ENCODE measurements around the gene ZNF337.

ZNF337 gene

DNA sequence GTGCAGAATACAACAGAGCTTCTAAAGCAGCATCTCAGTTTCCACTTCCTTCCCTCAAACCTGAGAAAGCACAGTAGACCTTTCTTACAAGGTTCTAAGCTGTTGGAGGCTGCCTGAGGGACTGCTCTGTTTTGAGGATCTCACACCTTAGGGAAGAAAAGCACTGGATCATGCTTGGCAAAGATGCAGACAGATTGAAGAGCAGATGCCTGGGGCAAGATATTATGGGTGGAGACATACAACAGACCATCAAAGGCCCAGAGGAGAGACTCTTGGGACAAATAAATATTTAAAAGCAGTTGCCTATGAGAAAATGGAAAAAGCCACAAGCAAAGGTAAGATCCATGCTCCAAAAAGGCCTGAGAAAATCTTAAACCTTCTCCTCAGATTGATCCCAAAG, 6.2 kb downstream of the ZNF337 start (continued):
- TF ChIP-seq GLIS3 (CRISPR knock-in tag; IDR thresholded peaks at IDR 0.05): no peak
- TF ChIP-seq ZFP30 (CRISPR knock-in tag; IDR thresholded peaks at IDR 0.05): no peak
- TF ChIP-seq, protein P1, sequence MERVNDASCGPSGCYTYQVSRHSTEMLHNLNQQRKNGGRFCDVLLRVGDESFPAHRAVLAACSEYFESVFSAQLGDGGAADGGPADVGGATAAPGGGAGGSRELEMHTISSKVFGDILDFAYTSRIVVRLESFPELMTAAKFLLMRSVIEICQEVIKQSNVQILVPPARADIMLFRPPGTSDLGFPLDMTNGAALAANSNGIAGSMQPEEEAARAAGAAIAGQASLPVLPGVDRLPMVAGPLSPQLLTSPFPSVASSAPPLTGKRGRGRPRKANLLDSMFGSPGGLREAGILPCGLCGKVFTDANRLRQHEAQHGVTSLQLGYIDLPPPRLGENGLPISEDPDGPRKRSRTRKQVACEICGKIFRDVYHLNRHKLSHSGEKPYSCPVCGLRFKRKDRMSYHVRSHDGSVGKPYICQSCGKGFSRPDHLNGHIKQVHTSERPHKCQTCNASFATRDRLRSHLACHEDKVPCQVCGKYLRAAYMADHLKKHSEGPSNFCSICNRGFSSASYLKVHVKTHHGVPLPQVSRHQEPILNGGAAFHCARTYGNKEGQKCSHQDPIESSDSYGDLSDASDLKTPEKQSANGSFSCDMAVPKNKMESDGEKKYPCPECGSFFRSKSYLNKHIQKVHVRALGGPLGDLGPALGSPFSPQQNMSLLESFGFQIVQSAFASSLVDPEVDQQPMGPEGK (CRISPR knock-in tag; IDR thresholded peaks at IDR 0.05; ENCODE audit: borderline replicate concordance): no peak
- TF ChIP-seq RARB (CRISPR knock-in tag; IDR thresholded peaks at IDR 0.05): no peak

DNA sequence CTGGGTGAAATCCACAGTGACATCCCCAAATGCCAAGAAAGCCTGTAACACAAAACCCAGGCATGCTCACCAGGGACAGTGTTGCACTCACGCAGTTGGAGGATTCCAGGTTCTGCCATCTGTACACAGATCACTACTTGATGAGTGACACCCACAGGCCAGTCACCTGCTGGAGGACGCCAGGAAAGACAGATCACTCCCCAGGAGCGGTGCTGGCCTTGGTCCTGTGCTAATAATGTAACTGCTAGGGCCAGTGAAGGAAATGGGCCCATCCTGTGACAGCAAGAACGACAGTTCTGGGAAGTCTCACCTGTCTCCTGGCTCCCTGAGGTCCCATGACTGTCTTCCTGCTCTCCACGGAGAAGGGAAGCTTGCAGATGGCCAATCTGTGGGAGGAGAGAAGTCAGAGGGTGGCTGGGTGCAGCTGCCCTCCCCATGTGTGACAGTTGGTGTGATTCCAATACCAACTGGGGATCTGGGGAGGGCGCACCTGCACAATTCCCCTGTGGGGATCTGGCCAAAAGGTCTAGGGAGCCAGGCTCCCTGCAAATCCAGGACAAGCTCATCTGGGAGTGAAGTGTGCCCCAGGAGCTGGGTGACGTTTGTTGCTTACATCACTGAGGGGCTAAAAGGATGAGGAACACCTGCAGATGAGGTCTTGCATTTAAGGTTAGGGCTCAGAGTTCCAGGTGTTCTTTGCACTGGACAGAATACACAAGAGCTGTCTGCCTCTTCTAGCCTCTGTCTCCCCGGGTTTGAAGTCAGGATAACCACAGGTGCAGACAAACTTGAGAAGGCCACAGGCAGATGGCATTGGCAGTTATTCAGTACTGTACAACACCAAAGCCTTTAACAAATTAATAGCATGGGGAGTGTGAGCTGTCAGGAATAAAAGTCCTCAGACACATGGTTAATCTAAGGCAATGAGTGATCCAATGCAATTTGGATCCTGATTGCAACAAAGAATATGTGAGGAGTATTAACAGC, 10.3 kb downstream of the ZNF337 start:
- ATAC-seq: no peak; the same call in 2 of the 3 replicates
- TF ChIP-seq GLIS3 (CRISPR knock-in tag; IDR thresholded peaks at IDR 0.05): no peak
- TF ChIP-seq, protein P2, sequence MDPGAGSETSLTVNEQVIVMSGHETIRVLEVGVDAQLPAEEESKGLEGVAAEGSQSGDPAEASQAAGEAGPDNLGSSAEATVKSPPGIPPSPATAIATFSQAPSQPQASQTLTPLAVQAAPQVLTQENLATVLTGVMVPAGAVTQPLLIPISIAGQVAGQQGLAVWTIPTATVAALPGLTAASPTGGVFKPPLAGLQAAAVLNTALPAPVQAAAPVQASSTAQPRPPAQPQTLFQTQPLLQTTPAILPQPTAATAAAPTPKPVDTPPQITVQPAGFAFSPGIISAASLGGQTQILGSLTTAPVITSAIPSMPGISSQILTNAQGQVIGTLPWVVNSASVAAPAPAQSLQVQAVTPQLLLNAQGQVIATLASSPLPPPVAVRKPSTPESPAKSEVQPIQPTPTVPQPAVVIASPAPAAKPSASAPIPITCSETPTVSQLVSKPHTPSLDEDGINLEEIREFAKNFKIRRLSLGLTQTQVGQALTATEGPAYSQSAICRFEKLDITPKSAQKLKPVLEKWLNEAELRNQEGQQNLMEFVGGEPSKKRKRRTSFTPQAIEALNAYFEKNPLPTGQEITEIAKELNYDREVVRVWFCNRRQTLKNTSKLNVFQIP (CRISPR knock-in tag; IDR thresholded peaks at IDR 0.05; ENCODE audit: borderline replicate concordance, low read depth): no peak
- TF ChIP-seq ZC3H10 (CRISPR knock-in tag; IDR thresholded peaks at IDR 0.05): no peak
- no peak for TF ChIP-seq ISL1 (CRISPR knock-in tag; IDR thresholded peaks at IDR 0.05)
- no peak for TF ChIP-seq TCF4 (CRISPR knock-in tag; IDR thresholded peaks at IDR 0.05; ENCODE audit: borderline replicate concordance)
- no peak for TF ChIP-seq ESRRG (CRISPR knock-in tag; IDR thresholded peaks at IDR 0.05)
- TF ChIP-seq PPARA (CRISPR knock-in tag; IDR thresholded peaks at IDR 0.05; ENCODE audit: borderline replicate concordance): no peak
- TF ChIP-seq ARNTL (CRISPR knock-in tag; IDR thresholded peaks at IDR 0.05; ENCODE audit: borderline replicate concordance, low read depth): no peak
- no peak for TF ChIP-seq BACH2 (CRISPR knock-in tag; IDR thresholded peaks at IDR 0.05; ENCODE audit: borderline replicate concordance)
- TF ChIP-seq, protein P1 (CRISPR knock-in tag; IDR thresholded peaks at IDR 0.05; ENCODE audit: borderline replicate concordance): no peak
- TF ChIP-seq ZNF70 (CRISPR knock-in tag; IDR thresholded peaks at IDR 0.05): no peak
- TF ChIP-seq OSR1 (CRISPR knock-in tag; IDR thresholded peaks at IDR 0.05): no peak
- no peak for TF ChIP-seq ZNF565 (CRISPR knock-in tag; conservative IDR thresholded peaks at IDR 0.05; ENCODE audit: low read depth)
- TF ChIP-seq, protein P3, sequence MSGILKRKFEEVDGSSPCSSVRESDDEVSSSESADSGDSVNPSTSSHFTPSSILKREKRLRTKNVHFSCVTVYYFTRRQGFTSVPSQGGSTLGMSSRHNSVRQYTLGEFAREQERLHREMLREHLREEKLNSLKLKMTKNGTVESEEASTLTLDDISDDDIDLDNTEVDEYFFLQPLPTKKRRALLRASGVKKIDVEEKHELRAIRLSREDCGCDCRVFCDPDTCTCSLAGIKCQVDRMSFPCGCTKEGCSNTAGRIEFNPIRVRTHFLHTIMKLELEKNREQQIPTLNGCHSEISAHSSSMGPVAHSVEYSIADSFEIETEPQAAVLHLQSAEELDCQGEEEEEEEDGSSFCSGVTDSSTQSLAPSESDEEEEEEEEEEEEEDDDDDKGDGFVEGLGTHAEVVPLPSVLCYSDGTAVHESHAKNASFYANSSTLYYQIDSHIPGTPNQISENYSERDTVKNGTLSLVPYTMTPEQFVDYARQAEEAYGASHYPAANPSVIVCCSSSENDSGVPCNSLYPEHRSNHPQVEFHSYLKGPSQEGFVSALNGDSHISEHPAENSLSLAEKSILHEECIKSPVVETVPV (CRISPR knock-in tag; IDR thresholded peaks at IDR 0.05): no peak
- no peak for TF ChIP-seq TOX (CRISPR knock-in tag; IDR thresholded peaks at IDR 0.05; ENCODE audit: borderline replicate concordance)
- TF ChIP-seq, protein P4, sequence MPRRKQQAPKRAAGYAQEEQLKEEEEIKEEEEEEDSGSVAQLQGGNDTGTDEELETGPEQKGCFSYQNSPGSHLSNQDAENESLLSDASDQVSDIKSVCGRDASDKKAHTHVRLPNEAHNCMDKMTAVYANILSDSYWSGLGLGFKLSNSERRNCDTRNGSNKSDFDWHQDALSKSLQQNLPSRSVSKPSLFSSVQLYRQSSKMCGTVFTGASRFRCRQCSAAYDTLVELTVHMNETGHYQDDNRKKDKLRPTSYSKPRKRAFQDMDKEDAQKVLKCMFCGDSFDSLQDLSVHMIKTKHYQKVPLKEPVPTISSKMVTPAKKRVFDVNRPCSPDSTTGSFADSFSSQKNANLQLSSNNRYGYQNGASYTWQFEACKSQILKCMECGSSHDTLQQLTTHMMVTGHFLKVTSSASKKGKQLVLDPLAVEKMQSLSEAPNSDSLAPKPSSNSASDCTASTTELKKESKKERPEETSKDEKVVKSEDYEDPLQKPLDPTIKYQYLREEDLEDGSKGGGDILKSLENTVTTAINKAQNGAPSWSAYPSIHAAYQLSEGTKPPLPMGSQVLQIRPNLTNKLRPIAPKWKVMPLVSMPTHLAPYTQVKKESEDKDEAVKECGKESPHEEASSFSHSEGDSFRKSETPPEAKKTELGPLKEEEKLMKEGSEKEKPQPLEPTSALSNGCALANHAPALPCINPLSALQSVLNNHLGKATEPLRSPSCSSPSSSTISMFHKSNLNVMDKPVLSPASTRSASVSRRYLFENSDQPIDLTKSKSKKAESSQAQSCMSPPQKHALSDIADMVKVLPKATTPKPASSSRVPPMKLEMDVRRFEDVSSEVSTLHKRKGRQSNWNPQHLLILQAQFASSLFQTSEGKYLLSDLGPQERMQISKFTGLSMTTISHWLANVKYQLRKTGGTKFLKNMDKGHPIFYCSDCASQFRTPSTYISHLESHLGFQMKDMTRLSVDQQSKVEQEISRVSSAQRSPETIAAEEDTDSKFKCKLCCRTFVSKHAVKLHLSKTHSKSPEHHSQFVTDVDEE (CRISPR knock-in tag; IDR thresholded peaks at IDR 0.05): no peak
- TF ChIP-seq RARB (CRISPR knock-in tag; IDR thresholded peaks at IDR 0.05): no peak

Data from SK-N-SH treated with all-trans-retinoic acid at 6 μM for 48 hours (cell line).